Measurements from ENCODE around the gene RASAL1. TPM values are rescaled to one million over a fixed set of nuclear protein-coding genes. Genes with fewer than 3 reads are reported as not detected.

RASAL1 gene
- total RNA-seq, 4 donors from 2014 or later: 1.7 TPM; not detected in 3

GRCh38 chr12:113114447-113115178 lies 20.9 kb downstream of the RASAL1 start:
- WGBS, 2 donors (ENCODE audit: low coverage in 1 of 2): 83% methylated on average over 1 of the region's 19 CpGs; no CpG with 5 or more reads in 1 of the 2 donors
- H3K4me1 ChIP-seq: no peaks in the 10 kb centered on the region
- no peaks in the 10 kb centered on the region for H3K36me3 ChIP-seq
- H3K27me3 ChIP-seq: peaks cover 59% of the 10 kb centered on the region
- no peaks in the 10 kb centered on the region for H3K9me3 ChIP-seq
- H3K4me3 ChIP-seq: no peak overlapping the region
- no peak overlapping the region for H3K27ac ChIP-seq
- ATAC-seq: no peak
- TF ChIP-seq CTCF (IDR thresholded peaks at IDR 0.05) (no peak), POLR2A (IDR thresholded peaks at IDR 0.05) (no peak), POLR2AphosphoS5 (IDR thresholded peaks at IDR 0.05) (no peak), EP300 (IDR thresholded peaks at IDR 0.05) (no peak)

GRCh38 chr12:113113397-113113796 lies 22.2 kb downstream of the RASAL1 start:
- no peaks in the 10 kb centered on the region for H3K36me3 ChIP-seq
- no peak for TF ChIP-seq POLR2A (IDR thresholded peaks at IDR 0.05)
- TF ChIP-seq POLR2AphosphoS5 (IDR thresholded peaks at IDR 0.05): no peak
- TF ChIP-seq CTCF (IDR thresholded peaks at IDR 0.05): no peak
- TF ChIP-seq EP300 (IDR thresholded peaks at IDR 0.05): no peak
- H3K4me1 ChIP-seq: no peaks in the 10 kb centered on the region
- no peaks in the 10 kb centered on the region for H3K9me3 ChIP-seq
- H3K27me3 ChIP-seq: peaks cover 50% of the 10 kb centered on the region
- WGBS, 2 donors (ENCODE audit: low coverage in 1 of 2): 57 to 67% methylated on average over 1 of the region's 2 CpGs
- ATAC-seq: no peak
- no peak overlapping the region for H3K4me3 ChIP-seq
- no peak overlapping the region for H3K27ac ChIP-seq

- H3K9me3 ChIP-seq: no peaks in the 10 kb centered on the region
- WGBS, 2 donors (ENCODE audit: low coverage in 1 of 2): 43 to 75% methylated on average over 11 to 15 of the region's 39 CpGs
- H3K4me1 ChIP-seq: no peaks in the 10 kb centered on the region
- ATAC-seq: no peak
- TF ChIP-seq POLR2A (IDR thresholded peaks at IDR 0.05): no peak
- TF ChIP-seq CTCF (IDR thresholded peaks at IDR 0.05): no peak
- TF ChIP-seq POLR2AphosphoS5 (IDR thresholded peaks at IDR 0.05): no peak
- no peak for TF ChIP-seq EP300 (IDR thresholded peaks at IDR 0.05)
- no peak overlapping the region for H3K27ac ChIP-seq
- peaks cover 49% of the 10 kb centered on the region for H3K27me3 ChIP-seq
- H3K36me3 ChIP-seq: no peaks in the 10 kb centered on the region
- H3K4me3 ChIP-seq: no peak overlapping the region
These were observed 23.3 kb downstream of the RASAL1 start for GRCh38 chr12:113112043-113112899.

GRCh38 chr12:113111247-113111646 lies 24.3 kb downstream of the RASAL1 start:
- ATAC-seq: no peak
- H3K27me3 ChIP-seq: peaks cover 45% of the 10 kb centered on the region
- H3K4me3 ChIP-seq: no peak overlapping the region
- H3K27ac ChIP-seq: no peak overlapping the region
- TF ChIP-seq EP300 (IDR thresholded peaks at IDR 0.05) (no peak), POLR2A (IDR thresholded peaks at IDR 0.05) (no peak), POLR2AphosphoS5 (IDR thresholded peaks at IDR 0.05) (no peak), CTCF (IDR thresholded peaks at IDR 0.05) (no peak)
- H3K9me3 ChIP-seq: no peaks in the 10 kb centered on the region
- 83 to 89% methylated on average over 3 of the region's 3 CpGs for WGBS, 2 donors (ENCODE audit: low coverage in 1 of 2)
- H3K36me3 ChIP-seq: no peaks in the 10 kb centered on the region
- no peaks in the 10 kb centered on the region for H3K4me1 ChIP-seq
